ENCODE measurements around the gene BDP1.

- TF ChIP-seq, protein P1, sequence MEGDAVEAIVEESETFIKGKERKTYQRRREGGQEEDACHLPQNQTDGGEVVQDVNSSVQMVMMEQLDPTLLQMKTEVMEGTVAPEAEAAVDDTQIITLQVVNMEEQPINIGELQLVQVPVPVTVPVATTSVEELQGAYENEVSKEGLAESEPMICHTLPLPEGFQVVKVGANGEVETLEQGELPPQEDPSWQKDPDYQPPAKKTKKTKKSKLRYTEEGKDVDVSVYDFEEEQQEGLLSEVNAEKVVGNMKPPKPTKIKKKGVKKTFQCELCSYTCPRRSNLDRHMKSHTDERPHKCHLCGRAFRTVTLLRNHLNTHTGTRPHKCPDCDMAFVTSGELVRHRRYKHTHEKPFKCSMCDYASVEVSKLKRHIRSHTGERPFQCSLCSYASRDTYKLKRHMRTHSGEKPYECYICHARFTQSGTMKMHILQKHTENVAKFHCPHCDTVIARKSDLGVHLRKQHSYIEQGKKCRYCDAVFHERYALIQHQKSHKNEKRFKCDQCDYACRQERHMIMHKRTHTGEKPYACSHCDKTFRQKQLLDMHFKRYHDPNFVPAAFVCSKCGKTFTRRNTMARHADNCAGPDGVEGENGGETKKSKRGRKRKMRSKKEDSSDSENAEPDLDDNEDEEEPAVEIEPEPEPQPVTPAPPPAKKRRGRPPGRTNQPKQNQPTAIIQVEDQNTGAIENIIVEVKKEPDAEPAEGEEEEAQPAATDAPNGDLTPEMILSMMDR (IDR thresholded peaks at IDR 0.05) = no peak
- TF ChIP-seq POLR2A (IDR thresholded peaks at IDR 0.05) = no peak
Measured at GRCh38 chr5:71597001-71597400, 141.6 kb downstream of the BDP1 start.
